ENCODE data around the gene SCNN1A. TPM values are rescaled to one million over a fixed set of nuclear protein-coding genes. Genes with fewer than 3 reads are reported as not detected.

The SCNN1A gene
- total and polyA plus RNA-seq, 2 of the 13 experiments (the other 11 are each of a cell fraction or from before 2014, with no cell fraction given), result 1.5 to 14.6 TPM

- TF ChIP-seq ZNF574 (CRISPR knock-in tag; IDR thresholded peaks at IDR 0.05) (no peak), TEAD3 (CRISPR knock-in tag; optimal IDR thresholded peaks at IDR 0.05; ENCODE audit: borderline replicate concordance) (peak; percentile 10), JUN (CRISPR knock-in tag; IDR thresholded peaks at IDR 0.05) (no peak), GLMP (CRISPR knock-in tag; IDR thresholded peaks at IDR 0.05; ENCODE audit: borderline replicate concordance) (no peak), NAIF1 (CRISPR knock-in tag; IDR thresholded peaks at IDR 0.05; ENCODE audit: borderline replicate concordance) (peak; percentile 78; the same call in 1 of the 2 replicates), ELF1 (CRISPR knock-in tag; IDR thresholded peaks at IDR 0.05) (no peak), SMAD3 (CRISPR knock-in tag; IDR thresholded peaks at IDR 0.05) (no peak), TCF7 (IDR thresholded peaks at IDR 0.05; ENCODE audit: low read depth) (no peak), ZZZ3 (CRISPR knock-in tag; IDR thresholded peaks at IDR 0.05; ENCODE audit: borderline replicate concordance) (no peak; the same call in 1 of the 2 replicates), ZNF225 (CRISPR knock-in tag; IDR thresholded peaks at IDR 0.05) (no peak), PREB (CRISPR knock-in tag; IDR thresholded peaks at IDR 0.05) (no peak), TFDP2 (CRISPR knock-in tag; IDR thresholded peaks at IDR 0.05) (no peak; the same call in 1 of the 2 replicates), ZNF280D (CRISPR knock-in tag; IDR thresholded peaks at IDR 0.05) (peak; percentile 52; the same call in 1 of the 2 replicates), ZNF335 (CRISPR knock-in tag; IDR thresholded peaks at IDR 0.05) (0 out of 2 replicates have a peak, but pooled peaks have one; percentile 11), GPBP1L1 (CRISPR knock-in tag; IDR thresholded peaks at IDR 0.05) (no peak)
- TF ChIP-seq, protein P1, sequence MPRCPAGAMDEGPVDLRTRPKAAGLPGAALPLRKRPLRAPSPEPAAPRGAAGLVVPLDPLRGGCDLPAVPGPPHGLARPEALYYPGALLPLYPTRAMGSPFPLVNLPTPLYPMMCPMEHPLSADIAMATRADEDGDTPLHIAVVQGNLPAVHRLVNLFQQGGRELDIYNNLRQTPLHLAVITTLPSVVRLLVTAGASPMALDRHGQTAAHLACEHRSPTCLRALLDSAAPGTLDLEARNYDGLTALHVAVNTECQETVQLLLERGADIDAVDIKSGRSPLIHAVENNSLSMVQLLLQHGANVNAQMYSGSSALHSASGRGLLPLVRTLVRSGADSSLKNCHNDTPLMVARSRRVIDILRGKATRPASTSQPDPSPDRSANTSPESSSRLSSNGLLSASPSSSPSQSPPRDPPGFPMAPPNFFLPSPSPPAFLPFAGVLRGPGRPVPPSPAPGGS (CRISPR knock-in tag; IDR thresholded peaks at IDR 0.05), result peak; percentile 24
Observed at GRCh38 chr12:6341417-6342139, 33.8 kb downstream of the SCNN1A start, which contains the start of gene TNFRSF1A (continued).

Data from HepG2 (cell line).